HCT116 (cell line): Measurements from ENCODE around the gene UMAD1. TPM values are rescaled to one million over a fixed set of nuclear protein-coding genes. Genes with fewer than 3 reads are reported as not detected.

ENCODE experiments used
- ATAC-seq: fragments of 200-7000 bp; cut with Tn5 transposase; 2 replicates; pipeline ENCODE4 v1.9.1; 2020; ENCODE audit warnings: mild to moderate bottlenecking, moderate library complexity
- BruUV-seq: library from RNA; stranded (reverse); fragments of 400-500 nt; replicated peaks from 2 replicates; lab custom pipeline; 2021; lab: Mats Ljungman, UMichigan
- CTCF ChIA-PET: fragments of 300-600 bp; sonication (Branson Sonifier 250); formaldehyde crosslinking; loops from one replicate; lab custom pipeline; 2021; ENCODE audit warnings: antibody characterized with exemption; lab: Charles Lee
- POLR2A ChIA-PET: fragments of 300-600, 350-600 bp; sonication (Branson Sonifier 250); formaldehyde crosslinking; loops from one replicate; lab custom pipeline; 2021; ENCODE audit warnings: antibody characterized with exemption; lab: Charles Lee
- RAD21 ChIA-PET, 2 experiments: fragments of 300-600 bp; sonication (Branson Sonifier 250); formaldehyde crosslinking; loops; one replicate each; lab custom pipeline; 2023; ENCODE audit warnings: low total read pairs in 2 of 2; ENCODE audit not compliant: uncharacterized antibody in 2 of 2, unreplicated experiment in 2 of 2, low non-redundant PET in 1 of 2; lab: Charles Lee
- DNase-seq: peaks from one replicate; pipeline ENCODE4 v3.0.0-alpha.2; 2010; ENCODE audit warnings: low read depth, low spot score
- H2AFZ ChIP-seq: fragments of 200-600 bp; shearing (Covaris generic), sonication (generic); 2 replicates; pipeline ENCODE4 v1.6.1; 2017; ENCODE audit warnings: low read depth, mixed run types, mixed read lengths, antibody characterized with exemption, low read length; ENCODE audit not compliant: poor library complexity, severe bottlenecking
- H3K27ac ChIP-seq: 2 replicates; pipeline ENCODE4 v1.5.1; 2012; ENCODE audit warnings: low read depth, low read length
- H3K27me3 ChIP-seq: fragments of 200-600 bp; sonication (generic); 2 replicates; pipeline ENCODE4 v1.6.1; 2016; ENCODE audit warnings: mixed run types, low read length, mixed read lengths; ENCODE audit not compliant: insufficient read depth
- H3K36me3 ChIP-seq, 2 experiments: fragments of 200-500 bp in 1 of 2; fragments of 200-600 bp in 1 of 2; sonication (Bioruptor generic) in 1 of 2; sonication (generic) in 1 of 2; 2 replicates each; pipeline versions ENCODE4 v1.5.1 to v1.6.1; 2014 to 2016; ENCODE audit warnings: low read length in 2 of 2, inconsistent platforms in 1 of 2, mixed read lengths in 1 of 2, mixed run types in 1 of 2; ENCODE audit not compliant: insufficient read depth in 2 of 2, control insufficient read depth in 1 of 2
- H3K4me1 ChIP-seq, 2 experiments: fragments of 200-600 bp in 1 of 2; sonication (generic) in 1 of 2; 2 replicates each; pipeline versions ENCODE4 v1.5.1 to v1.6.1; 2012 to 2017; ENCODE audit warnings: low read length in 2 of 2, inconsistent platforms in 1 of 2, mild to moderate bottlenecking in 1 of 2, mixed read lengths in 1 of 2, mixed run types in 1 of 2, moderate library complexity in 1 of 2; ENCODE audit not compliant: insufficient read depth in 2 of 2, control insufficient read depth in 1 of 2
- H3K4me2 ChIP-seq: fragments of 200-600 bp; sonication (generic); 2 replicates; pipeline ENCODE4 v1.6.1; 2017; ENCODE audit warnings: mixed run types, low read length, mixed read lengths
- H3K4me3 ChIP-seq, 2 experiments: fragments of 200-600 bp in 1 of 2; sonication (generic) in 1 of 2; replicated peaks in 1 of 2; 2 replicates each; pipeline ENCODE4 v1.5.1; 2011 to 2016; ENCODE audit warnings: low read length in 2 of 2, control low read depth in 1 of 2, low read depth in 1 of 2, mild to moderate bottlenecking in 1 of 2, mixed read lengths in 1 of 2, mixed run types in 1 of 2
- H3K79me2 ChIP-seq: fragments of 200-600 bp; sonication (generic); 2 replicates; pipeline ENCODE4 v1.6.1; 2017; ENCODE audit warnings: mild to moderate bottlenecking, mixed run types, low read length, moderate library complexity, mixed read lengths; ENCODE audit not compliant: insufficient read depth
- H3K9ac ChIP-seq: fragments of 200-600 bp; sonication (generic); 2 replicates; pipeline ENCODE4 v1.6.1; 2016; ENCODE audit warnings: low read length, mixed read lengths
- H3K9me2 ChIP-seq: fragments of 200-600 bp; sonication (generic), shearing (Covaris generic); 2 replicates; pipeline ENCODE4 v1.6.1; 2017; ENCODE audit warnings: mixed run types, mild to moderate bottlenecking, moderate library complexity; ENCODE audit not compliant: insufficient read depth
- H3K9me3 ChIP-seq, 2 experiments: fragments of 200-500 bp in 1 of 2; fragments of 200-600 bp in 1 of 2; sonication (Bioruptor generic) in 1 of 2; sonication (generic) in 1 of 2; 2 replicates each; pipeline ENCODE4 v1.6.1; 2014 to 2017; ENCODE audit warnings: low read length in 2 of 2, mixed read lengths in 2 of 2, inconsistent platforms in 1 of 2, low read depth in 1 of 2, mild to moderate bottlenecking in 1 of 2, mixed run types in 1 of 2, moderate library complexity in 1 of 2; ENCODE audit not compliant: control insufficient read depth in 1 of 2, insufficient read depth in 1 of 2
- H4K20me1 ChIP-seq: fragments of 200-600 bp; sonication (generic), shearing (Covaris generic); 2 replicates; pipeline ENCODE4 v1.6.1; 2017; ENCODE audit warnings: mixed run types, mild to moderate bottlenecking, moderate library complexity; ENCODE audit not compliant: insufficient read depth
- CBX3 ChIP-seq: IDR thresholded peaks from 2 replicates; pipeline ENCODE4 v1.6.1; 2012; ENCODE audit warnings: low read depth
- CEBPB ChIP-seq: IDR thresholded peaks from 2 replicates; pipeline ENCODE4 v1.6.1; 2012; ENCODE audit warnings: low read depth
- EZH2phosphoT487 ChIP-seq: fragments of 200-600 bp; IDR thresholded peaks from 2 replicates; pipeline ENCODE4 v1.6.1; 2018; ENCODE audit warnings: antibody characterized with exemption, borderline replicate concordance
- FOSL1 ChIP-seq: IDR thresholded peaks from 2 replicates; pipeline ENCODE4 v1.6.1; 2012; ENCODE audit warnings: low read depth
- POLR2A ChIP-seq: IDR thresholded peaks from 2 replicates; pipeline ENCODE4 v1.7.0; 2011; ENCODE audit warnings: borderline replicate concordance; ENCODE audit not compliant: insufficient read depth, insufficient read length; ENCODE audit errors: extremely low read depth
- RAD21 ChIP-seq: IDR thresholded peaks from 2 replicates; pipeline ENCODE4 v1.6.1; 2012; ENCODE audit warnings: low read depth, mild to moderate bottlenecking
- SP1 ChIP-seq: IDR thresholded peaks from 2 replicates; pipeline ENCODE4 v1.6.1; 2012; ENCODE audit warnings: low read depth
- SRF ChIP-seq: IDR thresholded peaks from 2 replicates; pipeline ENCODE4 v1.6.1; 2012; ENCODE audit warnings: low read depth
- YY1 ChIP-seq: IDR thresholded peaks from 2 replicates; pipeline ENCODE4 v1.6.1; 2011; ENCODE audit warnings: low read length, low read depth, moderate library complexity, mild to moderate bottlenecking; ENCODE audit not compliant: insufficient replicate concordance; ENCODE audit errors: extremely low read depth
- ZNF274 ChIP-seq: fragments of 200-500 bp; sonication (Bioruptor generic); IDR thresholded peaks from 2 replicates; pipeline ENCODE4 v1.6.1; 2014; ENCODE audit warnings: mild to moderate bottlenecking, low read depth, low read length, inconsistent platforms
- intact Hi-C: fragments of 100-400 bp; cut with micrococcal nuclease; formaldehyde crosslinking; loops from 2 replicates; pipeline ENCODE4 v1.10.0; 2022
- total RNA-seq: library from RNA; stranded (reverse); gene quantifications from one replicate; pipeline ENCODE4 v1.2.1, GENCODE V29; 2021; ENCODE audit not compliant: unreplicated experiment
- TF ChIP-seq, protein P1 (sequence below), 3 experiments: fragments of 200-600 bp in 1 of 3; sonication (generic) in 1 of 3; IDR thresholded peaks in 2 of 3; conservative IDR thresholded peaks in 1 of 3; 2 replicates each; pipeline ENCODE4 v1.5.1; 2012 to 2017; ENCODE audit warnings: low read depth in 2 of 3, low read length in 2 of 3, antibody characterized with exemption in 1 of 3, borderline replicate concordance in 1 of 3, control low read depth in 1 of 3, mild to moderate bottlenecking in 1 of 3, mixed read lengths in 1 of 3, mixed run types in 1 of 3, moderate library complexity in 1 of 3; ENCODE audit not compliant: insufficient read depth in 1 of 3
- TF ChIP-seq, protein P2 (sequence below): IDR thresholded peaks from 2 replicates; pipeline ENCODE4 v1.6.1; 2012; ENCODE audit warnings: low read depth

Gene UMAD1
- total RNA-seq, 1 experiment from 2014 or later = 12.7 TPM

DNA sequence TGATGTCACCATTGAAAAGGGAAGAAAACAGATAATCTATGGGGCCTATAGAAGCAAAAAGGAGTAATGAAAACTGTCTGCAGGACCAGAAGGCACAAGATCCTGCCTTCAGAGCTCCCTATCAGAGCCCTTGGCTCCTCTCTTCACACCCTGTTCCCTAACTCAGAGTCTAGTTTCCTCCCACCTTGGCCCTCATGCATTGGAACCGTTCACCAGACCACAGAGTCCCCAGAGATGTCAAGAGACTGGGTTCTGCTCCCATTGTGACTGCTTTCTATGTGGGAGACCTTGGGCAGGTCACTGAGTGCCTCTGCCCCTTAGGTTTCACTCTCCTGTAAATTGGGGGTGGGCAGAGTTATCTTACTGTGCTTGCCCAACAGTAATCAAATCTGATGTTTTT is 158.0 kb downstream of the UMAD1 start:
- ATAC-seq (no peak), DNase-seq (no peak)
- Histone ChIP-seq H4K20me1 (no peaks in the 10 kb centered on the region), H3K27ac (no peak overlapping the region), H3K9ac (no peak overlapping the region), H3K9me3 (no peaks in the 10 kb centered on the region), H3K4me2 (no peak overlapping the region), H3K27me3 (no peaks in the 10 kb centered on the region), H2AFZ (no peak overlapping the region), H3K36me3 (no peaks in the 10 kb centered on the region), H3K9me2 (no peaks in the 10 kb centered on the region), H3K79me2 (no peaks in the 10 kb centered on the region), H3K4me1 (peaks cover 0 to 15% of the 10 kb centered on the region in 2 experiments; a peak in 2 of 4 replicates), H3K4me3 (no peak overlapping the region)
- BruUV-seq = no TSS peak
- intact Hi-C loops = no loop called here
- POLR2A ChIA-PET = no interaction called here
- RAD21 ChIA-PET = no interaction called here
- TF ChIP-seq CEBPB = no peak
- CTCF ChIA-PET = no interaction called here

DNA sequence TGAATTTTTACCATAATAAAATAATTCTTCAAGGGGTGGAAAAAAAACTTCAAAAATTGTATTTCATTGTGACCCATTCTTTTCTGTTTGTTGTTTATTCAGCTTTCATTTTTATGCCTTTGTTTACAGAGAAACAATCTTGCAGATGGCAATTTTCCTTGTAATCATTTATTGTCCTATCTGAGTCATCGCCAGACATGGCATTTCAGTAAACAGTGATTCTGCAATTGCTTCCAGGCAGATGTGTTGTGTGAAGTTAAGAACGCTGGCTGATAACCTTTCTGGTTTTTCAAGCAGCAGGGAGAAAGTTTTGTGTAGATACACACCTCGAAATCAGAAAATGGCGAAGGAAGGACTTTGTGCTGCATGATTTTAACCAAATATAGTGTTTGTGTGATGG is 158.6 kb downstream of the UMAD1 start:
- Histone ChIP-seq H3K4me2 (no peak overlapping the region), H3K4me3 (no peak overlapping the region), H3K9me3 (no peaks in the 10 kb centered on the region), H4K20me1 (no peaks in the 10 kb centered on the region), H3K36me3 (no peaks in the 10 kb centered on the region), H3K9ac (no peak overlapping the region), H2AFZ (no peak overlapping the region), H3K27ac (no peak overlapping the region), H3K27me3 (no peaks in the 10 kb centered on the region), H3K4me1 (peaks cover 0 to 15% of the 10 kb centered on the region in 2 experiments; a peak in 2 of 4 replicates), H3K9me2 (no peaks in the 10 kb centered on the region), H3K79me2 (no peaks in the 10 kb centered on the region)
- BruUV-seq = no TSS peak
- ChIA-PET POLR2A (no interaction called here), RAD21 (no interaction called here), CTCF (no interaction called here)
- TF ChIP-seq EZH2phosphoT487 = no peak
- TF ChIP-seq, protein P1, sequence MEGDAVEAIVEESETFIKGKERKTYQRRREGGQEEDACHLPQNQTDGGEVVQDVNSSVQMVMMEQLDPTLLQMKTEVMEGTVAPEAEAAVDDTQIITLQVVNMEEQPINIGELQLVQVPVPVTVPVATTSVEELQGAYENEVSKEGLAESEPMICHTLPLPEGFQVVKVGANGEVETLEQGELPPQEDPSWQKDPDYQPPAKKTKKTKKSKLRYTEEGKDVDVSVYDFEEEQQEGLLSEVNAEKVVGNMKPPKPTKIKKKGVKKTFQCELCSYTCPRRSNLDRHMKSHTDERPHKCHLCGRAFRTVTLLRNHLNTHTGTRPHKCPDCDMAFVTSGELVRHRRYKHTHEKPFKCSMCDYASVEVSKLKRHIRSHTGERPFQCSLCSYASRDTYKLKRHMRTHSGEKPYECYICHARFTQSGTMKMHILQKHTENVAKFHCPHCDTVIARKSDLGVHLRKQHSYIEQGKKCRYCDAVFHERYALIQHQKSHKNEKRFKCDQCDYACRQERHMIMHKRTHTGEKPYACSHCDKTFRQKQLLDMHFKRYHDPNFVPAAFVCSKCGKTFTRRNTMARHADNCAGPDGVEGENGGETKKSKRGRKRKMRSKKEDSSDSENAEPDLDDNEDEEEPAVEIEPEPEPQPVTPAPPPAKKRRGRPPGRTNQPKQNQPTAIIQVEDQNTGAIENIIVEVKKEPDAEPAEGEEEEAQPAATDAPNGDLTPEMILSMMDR (IDR thresholded peaks at IDR 0.05 in 2 of 3, conservative IDR thresholded peaks at IDR 0.05 in 1 of 3; ENCODE audit: borderline replicate concordance in 1 of 3, insufficient read depth in 1 of 3, low read depth in 2 of 3, low read length in 2 of 3) = no peak
- no peak for TF ChIP-seq CBX3
- TF ChIP-seq SP1 = no peak
- TF ChIP-seq ZNF274 = no peak
- TF ChIP-seq, protein P2, sequence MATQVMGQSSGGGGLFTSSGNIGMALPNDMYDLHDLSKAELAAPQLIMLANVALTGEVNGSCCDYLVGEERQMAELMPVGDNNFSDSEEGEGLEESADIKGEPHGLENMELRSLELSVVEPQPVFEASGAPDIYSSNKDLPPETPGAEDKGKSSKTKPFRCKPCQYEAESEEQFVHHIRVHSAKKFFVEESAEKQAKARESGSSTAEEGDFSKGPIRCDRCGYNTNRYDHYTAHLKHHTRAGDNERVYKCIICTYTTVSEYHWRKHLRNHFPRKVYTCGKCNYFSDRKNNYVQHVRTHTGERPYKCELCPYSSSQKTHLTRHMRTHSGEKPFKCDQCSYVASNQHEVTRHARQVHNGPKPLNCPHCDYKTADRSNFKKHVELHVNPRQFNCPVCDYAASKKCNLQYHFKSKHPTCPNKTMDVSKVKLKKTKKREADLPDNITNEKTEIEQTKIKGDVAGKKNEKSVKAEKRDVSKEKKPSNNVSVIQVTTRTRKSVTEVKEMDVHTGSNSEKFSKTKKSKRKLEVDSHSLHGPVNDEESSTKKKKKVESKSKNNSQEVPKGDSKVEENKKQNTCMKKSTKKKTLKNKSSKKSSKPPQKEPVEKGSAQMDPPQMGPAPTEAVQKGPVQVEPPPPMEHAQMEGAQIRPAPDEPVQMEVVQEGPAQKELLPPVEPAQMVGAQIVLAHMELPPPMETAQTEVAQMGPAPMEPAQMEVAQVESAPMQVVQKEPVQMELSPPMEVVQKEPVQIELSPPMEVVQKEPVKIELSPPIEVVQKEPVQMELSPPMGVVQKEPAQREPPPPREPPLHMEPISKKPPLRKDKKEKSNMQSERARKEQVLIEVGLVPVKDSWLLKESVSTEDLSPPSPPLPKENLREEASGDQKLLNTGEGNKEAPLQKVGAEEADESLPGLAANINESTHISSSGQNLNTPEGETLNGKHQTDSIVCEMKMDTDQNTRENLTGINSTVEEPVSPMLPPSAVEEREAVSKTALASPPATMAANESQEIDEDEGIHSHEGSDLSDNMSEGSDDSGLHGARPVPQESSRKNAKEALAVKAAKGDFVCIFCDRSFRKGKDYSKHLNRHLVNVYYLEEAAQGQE = no peak
- TF ChIP-seq RAD21 = no peak
- no peak for TF ChIP-seq FOSL1
- no peak for TF ChIP-seq YY1
- no peak for TF ChIP-seq POLR2A
- no peak for TF ChIP-seq SRF
- intact Hi-C loops = no loop called here
- no peak for DNase-seq
- ATAC-seq = no peak
